Hematopoietic multipotent progenitor cell treated with erythropoietin and hydrocortisone succinate and interleukin-3 and kit ligand, for 6 days (in vitro differentiated cells): ENCODE data around the gene BST2.
"Not testable (repeated sequence)": the region's sequence is repeated elsewhere in the genome, so short reads cannot be mapped to it uniquely, and the experiment has no call there.

Experiments
- DNase-seq: peaks from one replicate; pipeline ENCODE4 v3.0.0-alpha.2; 2015

The BST2 gene

GRCh38 chr19:17385878-17386611 lies 19.4 kb downstream of the BST2 start:
- peak; percentile 78 for DNase-seq

GRCh38 chr19:17380426-17381138 lies 24.8 kb downstream of the BST2 start:
- DNase-seq, result no peak

DNA sequence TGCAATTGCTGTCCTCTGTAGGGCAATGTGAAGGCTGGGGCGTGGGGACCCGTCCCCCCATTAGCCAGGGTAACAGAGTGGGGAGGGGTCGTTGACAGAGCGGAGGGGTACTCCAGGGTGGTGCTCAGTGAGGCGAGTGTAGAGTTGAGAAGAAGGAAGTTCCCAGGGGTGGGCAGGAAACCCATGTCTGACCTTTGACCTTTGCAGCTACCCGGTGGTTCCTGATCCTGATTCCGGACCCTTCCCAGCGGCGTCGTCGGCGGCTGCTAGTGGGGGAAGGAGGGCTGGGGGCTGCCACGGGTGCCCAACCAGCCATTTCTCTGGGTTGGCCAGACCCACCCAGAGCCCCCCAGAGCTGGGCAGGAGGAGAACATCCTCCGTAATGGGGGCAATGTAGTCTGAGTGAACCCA lies 26.2 kb downstream of the BST2 start:
- DNase-seq, result no peak

DNA sequence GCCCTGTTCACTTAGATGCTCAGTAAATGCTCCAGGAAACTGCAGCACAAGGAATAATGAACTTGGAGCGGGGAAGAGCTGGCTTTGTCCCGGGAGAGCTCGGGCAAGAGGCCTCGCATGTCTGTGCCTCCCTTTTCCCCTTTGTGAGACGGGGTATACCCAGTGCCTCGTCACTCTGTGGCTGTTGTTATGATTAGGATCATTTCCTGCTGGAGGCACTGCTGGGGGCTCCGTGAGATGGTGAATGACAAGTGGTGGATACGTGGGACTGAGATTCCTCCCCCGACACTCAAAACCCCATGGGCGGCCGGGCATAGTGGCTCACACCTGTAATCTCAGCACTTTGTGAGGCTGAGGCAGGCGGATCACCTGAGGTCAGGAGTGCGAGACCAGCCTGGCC lies 27.2 kb downstream of the BST2 start:
- peak; percentile 20 for DNase-seq

DNA sequence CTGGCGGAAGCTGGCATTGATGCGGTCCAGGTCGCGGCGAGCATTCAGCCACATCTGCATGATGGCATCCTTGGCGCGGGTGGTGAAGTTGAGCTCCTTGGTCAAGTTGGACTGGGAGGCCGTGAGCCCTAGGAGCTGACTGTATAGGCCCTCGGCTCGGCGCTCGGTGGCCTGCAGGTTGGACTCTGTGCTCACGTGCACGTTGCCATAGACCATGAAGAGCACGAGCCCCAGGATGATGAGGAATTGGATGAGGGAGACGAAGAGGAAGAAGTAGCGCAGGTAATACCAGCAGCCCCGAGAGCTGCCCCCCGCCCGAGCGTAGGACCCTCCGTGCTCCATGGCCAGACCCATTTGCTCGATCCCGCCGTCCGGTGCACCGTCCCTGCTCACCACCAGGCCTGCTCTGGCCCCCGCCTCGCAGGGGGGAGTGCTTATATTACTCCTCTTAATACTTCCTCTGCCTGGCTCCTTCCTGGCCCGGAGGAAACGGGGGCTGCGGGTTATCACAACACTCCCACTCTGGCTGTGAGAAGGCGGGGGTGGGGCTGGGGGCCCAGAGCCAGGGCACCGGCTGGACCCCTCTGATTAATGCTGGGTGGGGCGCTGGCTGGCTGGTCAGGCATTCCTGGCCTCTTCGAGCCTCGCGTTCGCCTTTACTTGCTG lies 28.4 kb downstream of the BST2 start, which contains the start of gene PLVAP:
PLVAP (minus strand) TSS at position 408 of the 666 bp plus-strand sequence; CDS start at position 354, 54 bp downstream.
- DNase-seq, result peak; percentile 86

DNA sequence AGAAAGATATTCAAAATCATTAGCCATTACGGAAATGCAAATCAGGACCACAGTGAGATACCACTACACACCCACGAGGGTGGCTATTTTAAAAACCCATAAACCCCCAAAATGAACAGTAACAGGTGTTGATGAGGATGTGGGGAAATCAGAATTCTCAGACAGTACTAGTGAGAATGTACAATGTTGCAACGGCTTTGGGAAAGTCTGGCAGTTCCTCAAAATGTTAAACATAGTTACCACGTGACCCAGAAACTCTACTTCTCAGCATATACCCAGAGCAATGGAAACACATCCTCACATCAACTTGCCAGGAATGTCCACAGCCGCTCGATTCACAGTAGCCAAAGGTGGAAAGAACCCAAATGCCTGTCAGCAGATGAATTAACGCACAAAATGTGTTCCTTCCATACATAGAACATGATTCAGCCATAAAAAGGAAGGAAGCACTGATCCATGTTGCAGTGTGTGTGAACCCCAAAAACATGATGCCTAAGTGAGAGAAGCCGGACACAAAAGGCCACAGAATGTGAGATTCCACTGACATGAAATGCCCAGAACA lies 35.3 kb downstream of the BST2 start:
- peak; percentile 63 for DNase-seq

DNA sequence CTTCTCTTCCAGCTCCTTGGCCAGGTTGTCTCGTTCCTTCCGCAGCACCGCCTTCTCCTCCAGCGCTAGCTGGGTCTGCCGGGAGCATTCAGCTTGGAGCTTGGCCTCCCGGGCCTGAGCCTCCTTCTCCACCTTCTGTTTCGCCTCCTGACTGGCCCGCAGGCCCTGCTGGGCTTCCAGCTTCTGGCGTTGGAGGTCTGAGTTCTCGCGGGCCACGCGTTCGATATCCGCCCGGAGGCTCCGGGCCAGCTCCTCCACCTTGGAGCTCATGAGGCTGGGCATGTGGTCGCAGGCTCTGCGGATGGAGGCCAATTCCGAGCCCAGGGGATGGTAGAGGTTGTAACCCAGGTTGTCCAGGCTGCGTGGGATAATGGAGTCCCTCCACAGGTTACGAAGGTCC lies 40.1 kb downstream of the BST2 start:
- no peak for DNase-seq

DNA sequence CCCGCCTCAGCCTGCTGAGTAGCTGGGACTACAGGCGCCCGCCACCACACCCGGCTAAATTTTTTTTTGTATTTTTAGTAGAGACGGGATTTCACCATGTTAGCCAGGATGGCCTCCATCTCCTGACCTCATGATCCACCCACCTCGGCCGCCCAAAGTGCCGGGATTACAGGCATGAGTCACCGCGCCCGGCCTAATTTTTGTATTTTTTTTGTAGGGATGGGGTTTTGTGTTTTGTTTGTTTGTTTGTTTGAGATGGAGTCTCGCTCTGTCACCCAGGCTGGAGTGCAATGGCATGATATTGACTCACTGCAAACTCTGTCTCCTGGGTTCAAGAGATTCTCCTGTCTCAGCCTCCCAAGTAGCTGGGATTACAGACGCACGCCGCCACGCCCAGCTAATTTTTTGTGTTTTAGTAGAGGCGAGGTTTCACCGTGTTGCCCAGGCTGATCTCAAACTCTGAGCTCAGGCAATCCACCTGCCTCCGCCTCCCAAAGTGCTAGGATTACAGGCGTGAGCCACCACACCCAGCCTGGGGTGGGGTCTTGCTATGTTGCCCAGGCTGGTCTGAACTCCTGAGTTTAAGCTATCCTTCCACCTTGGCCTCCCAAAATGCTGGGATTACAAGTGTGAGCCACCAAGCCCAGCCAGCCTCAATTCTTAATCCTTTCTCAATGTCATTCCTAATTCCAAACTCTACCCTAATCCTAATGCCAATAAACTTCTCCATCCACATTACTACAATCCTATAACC lies 41.4 kb downstream of the BST2 start:
- not testable (repeated sequence) for DNase-seq

GRCh38 chr19:17359905-17360800 lies 45.3 kb downstream of the BST2 start:
- DNase-seq, result no peak

GRCh38 chr19:17358395-17358794 lies 47.0 kb downstream of the BST2 start:
- DNase-seq, result no peak

DNA sequence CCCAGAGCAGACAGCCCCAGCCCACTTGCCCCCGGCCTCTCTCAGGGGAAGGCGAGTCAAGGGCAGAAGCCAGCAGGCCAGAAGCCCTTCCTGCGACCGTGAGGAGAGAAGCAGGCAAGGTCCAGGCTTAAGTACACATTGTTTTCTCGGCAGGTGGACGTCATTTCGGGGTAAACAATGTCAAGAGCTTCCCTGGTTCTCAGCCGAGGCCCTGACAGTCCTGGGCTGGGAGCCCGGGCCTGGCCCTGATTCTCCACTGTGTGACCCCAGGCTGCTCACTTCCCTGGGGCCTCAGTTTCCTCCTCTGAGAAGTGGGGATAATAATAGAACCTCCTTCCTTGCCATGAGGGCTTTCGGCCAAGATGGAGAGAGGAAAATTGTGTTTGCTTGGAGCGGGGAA lies 47.7 kb downstream of the BST2 start:
- no peak for DNase-seq

GRCh38 chr19:17357078-17357666 lies 48.3 kb downstream of the BST2 start:
- no peak for DNase-seq

DNA sequence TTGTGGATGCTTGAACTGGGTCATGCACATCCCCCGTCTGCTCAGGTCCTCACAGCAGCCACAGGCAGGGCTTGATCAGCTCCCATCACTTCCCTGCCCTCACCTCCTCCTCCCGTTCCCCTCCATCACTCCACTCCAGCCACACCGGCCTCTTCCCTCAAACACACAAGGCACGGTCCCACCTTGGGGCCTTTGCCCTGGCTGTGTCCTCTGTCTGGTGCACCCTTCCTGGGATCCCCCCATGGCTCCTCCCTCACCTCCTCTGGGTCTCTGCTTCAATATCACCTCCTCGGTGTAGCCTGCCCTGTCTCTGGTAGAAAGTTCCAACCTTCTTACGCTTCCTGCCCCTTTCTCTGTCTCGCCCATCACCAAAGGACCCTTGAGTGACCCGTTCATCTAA lies 52.0 kb downstream of the BST2 start:
- no peak for DNase-seq
